MM.1S (cell line): ENCODE results near the gene CTNNA1.

Source experiments
- CTCF ChIP-seq: fragments of 300-600 bp; sonication (generic); IDR thresholded peaks from 2 replicates; pipeline ENCODE4 v1.5.1; 2016; ENCODE audit warnings: antibody characterized with exemption, low read length, mixed read lengths
- EZH2 ChIP-seq: fragments of 300-600 bp; sonication (generic); optimal IDR thresholded peaks from 2 replicates; pipeline ENCODE3; 2017; ENCODE audit warnings: low read depth, mild to moderate bottlenecking, antibody characterized with exemption, low read length, mixed read lengths
- EZH2phosphoT487 ChIP-seq: fragments of 300-600 bp; sonication (generic); IDR thresholded peaks from 2 replicates; pipeline ENCODE4 v1.6.1; 2018; ENCODE audit warnings: antibody characterized with exemption, low read length

- TF ChIP-seq EZH2 = no peak
- TF ChIP-seq CTCF = no peak
- TF ChIP-seq EZH2phosphoT487 = no peak
Measured at GRCh38 chr5:138754699-138755057, 1.5 kb downstream of the CTNNA1 start.
